ENCODE measurements around the gene POR.
"Not testable (repeated sequence)": the region's sequence is repeated elsewhere in the genome, so short reads cannot be mapped to it uniquely, and the experiment has no call there.

Gene POR

GRCh38 chr7:75900617-75901315, 14.2 kb upstream of the POR start:
- TF ChIP-seq POLR2A (IDR thresholded peaks at IDR 0.05; ENCODE audit: extremely low read depth, insufficient read length) (no peak), MAX (IDR thresholded peaks at IDR 0.05; ENCODE audit: low read depth, low read length) (no peak), CTCF (IDR thresholded peaks at IDR 0.05; ENCODE audit: low read depth, low read length) (no peak), MYC (IDR thresholded peaks at IDR 0.05; ENCODE audit: low read depth, low read length) (no peak)
- no peak overlapping the region for H3K4me3 ChIP-seq (ENCODE audit: low read depth, low read length)
- DNase-seq (ENCODE audit: low read depth), result no peak

GRCh38 chr7:75905785-75906604, 9.0 kb upstream of the POR start:
- H3K4me3 ChIP-seq (ENCODE audit: low read depth, low read length), result no peak overlapping the region
- TF ChIP-seq MAX (IDR thresholded peaks at IDR 0.05; ENCODE audit: low read depth, low read length) (peak; percentile 19; the same call in 1 of the 2 replicates), MYC (IDR thresholded peaks at IDR 0.05; ENCODE audit: low read depth, low read length) (no peak)
- DNase-seq (ENCODE audit: low read depth), result peak; percentile 89

GRCh38 chr7:75906991-75907667, 7.8 kb upstream of the POR start:
- TF ChIP-seq MAX (IDR thresholded peaks at IDR 0.05; ENCODE audit: low read depth, low read length), result no peak
- TF ChIP-seq POLR2A (IDR thresholded peaks at IDR 0.05; ENCODE audit: extremely low read depth, insufficient read length), result no peak
- TF ChIP-seq MYC (IDR thresholded peaks at IDR 0.05; ENCODE audit: low read depth, low read length), result no peak
- no peak for TF ChIP-seq CTCF (IDR thresholded peaks at IDR 0.05; ENCODE audit: low read depth, low read length)
- no peak overlapping the region for H3K4me3 ChIP-seq (ENCODE audit: low read depth, low read length)
- DNase-seq (ENCODE audit: low read depth), result no peak

- DNase-seq (ENCODE audit: low read depth); H3K4me3 ChIP-seq (ENCODE audit: low read depth, low read length): not testable (repeated sequence)
Measured at GRCh38 chr7:75907668-75908039, 7.3 kb upstream of the POR start.

- TF ChIP-seq MYC (IDR thresholded peaks at IDR 0.05; ENCODE audit: low read depth, low read length) (no peak), MAX (IDR thresholded peaks at IDR 0.05; ENCODE audit: low read depth, low read length) (no peak), CTCF (IDR thresholded peaks at IDR 0.05; ENCODE audit: low read depth, low read length) (no peak), POLR2A (IDR thresholded peaks at IDR 0.05; ENCODE audit: extremely low read depth, insufficient read length) (no peak)
- no peak for DNase-seq (ENCODE audit: low read depth)
- no peak overlapping the region for H3K4me3 ChIP-seq (ENCODE audit: low read depth, low read length)
Measured at GRCh38 chr7:75909521-75910132, 5.3 kb upstream of the POR start.

- DNase-seq (ENCODE audit: low read depth); H3K4me3 ChIP-seq (ENCODE audit: low read depth, low read length): not testable (repeated sequence)
Measured at GRCh38 chr7:75911186-75911585, 3.8 kb upstream of the POR start.

GRCh38 chr7:75913437-75913836, 1.5 kb upstream of the POR start:
- no peak overlapping the region for H3K4me3 ChIP-seq (ENCODE audit: low read depth, low read length)
- no peak for DNase-seq (ENCODE audit: low read depth)
- TF ChIP-seq MAX (IDR thresholded peaks at IDR 0.05; ENCODE audit: low read depth, low read length), result no peak
- TF ChIP-seq MYC (IDR thresholded peaks at IDR 0.05; ENCODE audit: low read depth, low read length), result no peak
